OCI-LY3 (cell line): ENCODE data around the gene ATG7.

Experiments
- EZH2phosphoT487 ChIP-seq: fragments of 200-600 bp; shearing (Covaris generic); IDR thresholded peaks from 2 replicates; pipeline ENCODE4 v1.6.1; 2018; ENCODE audit warnings: antibody characterized with exemption, mixed run types, low read depth
- TF ChIP-seq, protein P1 (sequence below): fragments of 200-600, 300-600 bp; sonication (generic); IDR thresholded peaks from 2 replicates; pipeline ENCODE4 v1.5.1; 2014; ENCODE audit warnings: antibody characterized with exemption, low read length, low read depth

- TF ChIP-seq, protein P1, sequence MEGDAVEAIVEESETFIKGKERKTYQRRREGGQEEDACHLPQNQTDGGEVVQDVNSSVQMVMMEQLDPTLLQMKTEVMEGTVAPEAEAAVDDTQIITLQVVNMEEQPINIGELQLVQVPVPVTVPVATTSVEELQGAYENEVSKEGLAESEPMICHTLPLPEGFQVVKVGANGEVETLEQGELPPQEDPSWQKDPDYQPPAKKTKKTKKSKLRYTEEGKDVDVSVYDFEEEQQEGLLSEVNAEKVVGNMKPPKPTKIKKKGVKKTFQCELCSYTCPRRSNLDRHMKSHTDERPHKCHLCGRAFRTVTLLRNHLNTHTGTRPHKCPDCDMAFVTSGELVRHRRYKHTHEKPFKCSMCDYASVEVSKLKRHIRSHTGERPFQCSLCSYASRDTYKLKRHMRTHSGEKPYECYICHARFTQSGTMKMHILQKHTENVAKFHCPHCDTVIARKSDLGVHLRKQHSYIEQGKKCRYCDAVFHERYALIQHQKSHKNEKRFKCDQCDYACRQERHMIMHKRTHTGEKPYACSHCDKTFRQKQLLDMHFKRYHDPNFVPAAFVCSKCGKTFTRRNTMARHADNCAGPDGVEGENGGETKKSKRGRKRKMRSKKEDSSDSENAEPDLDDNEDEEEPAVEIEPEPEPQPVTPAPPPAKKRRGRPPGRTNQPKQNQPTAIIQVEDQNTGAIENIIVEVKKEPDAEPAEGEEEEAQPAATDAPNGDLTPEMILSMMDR: no peak
- no peak for TF ChIP-seq EZH2phosphoT487
These were observed 48.2 kb upstream of the ATG7 start for GRCh38 chr3:11224010-11224409.
